CD4-positive, alpha-beta T cell (primary cell): ENCODE data around the gene FAM186B. TPM values are rescaled to one million over a fixed set of nuclear protein-coding genes. Genes with fewer than 3 reads are reported as not detected.

Source experiments
- ATAC-seq: fragments of 200-7000 bp; cut with Tn5 transposase; one replicate; pipeline ENCODE4 v1.10.0; 2022; ENCODE audit warnings: mild to moderate bottlenecking; ENCODE audit not compliant: poor library complexity
- CTCF ChIA-PET: fragments of 350-600 bp; sonication (Branson Sonifier 250); formaldehyde crosslinking; loops from one replicate; lab custom pipeline; 2021; ENCODE audit warnings: antibody characterized with exemption, inconsistent platforms; lab: Charles Lee
- POLR2A ChIA-PET: fragments of 350-600 bp; sonication (Branson Sonifier 250); formaldehyde crosslinking; loops from one replicate; lab custom pipeline; 2021; ENCODE audit warnings: antibody characterized with exemption, inconsistent platforms; lab: Charles Lee
- DNase-seq, 14 experiments: peaks; one replicate each; pipeline ENCODE4 v3.0.0-alpha.2; 2013 to 2020; ENCODE audit warnings: mixed read lengths in 2 of 14
- H3K27ac ChIP-seq, 2 donors: one replicate each; pipeline versions ENCODE4 v1.5.1 to v1.7.0; 2013; ENCODE audit warnings: low read length in 2 of 2, low read depth in 1 of 2, mild to moderate bottlenecking in 1 of 2
- H3K27me3 ChIP-seq, 2 experiments: 1 replicate in 1 of 2; 2 replicates in 1 of 2; pipeline versions ENCODE4 v1.6.1 to v1.7.0; 2013; ENCODE audit warnings: low read length in 2 of 2, control low read depth in 1 of 2, mild to moderate bottlenecking in 1 of 2, moderate library complexity in 1 of 2; ENCODE audit not compliant: insufficient read depth in 2 of 2, control insufficient read depth in 1 of 2
- H3K36me3 ChIP-seq: one replicate; pipeline ENCODE4 v1.6.1; 2013; ENCODE audit warnings: low read length, control low read depth; ENCODE audit not compliant: insufficient read depth
- H3K4me1 ChIP-seq: one replicate; pipeline ENCODE4 v1.6.1; 2013; ENCODE audit warnings: low read length, control low read depth; ENCODE audit not compliant: insufficient read depth
- H3K4me3 ChIP-seq: one replicate; pipeline ENCODE4 v1.5.1; 2013; ENCODE audit warnings: mild to moderate bottlenecking, low read length, moderate library complexity
- H3K9me3 ChIP-seq, 2 experiments: 1 replicate in 1 of 2; 2 replicates in 1 of 2; pipeline versions ENCODE4 v1.6.1 to v1.7.0; 2013; ENCODE audit warnings: low read length in 2 of 2, mild to moderate bottlenecking in 2 of 2, control low read depth in 1 of 2, moderate library complexity in 1 of 2; ENCODE audit not compliant: control insufficient read depth in 1 of 2, insufficient read depth in 1 of 2
- H3K27ac Mint-ChIP-seq: one replicate; pipeline ENCODE4 v1.8.0; 2020; ENCODE audit warnings: mixed read lengths
- H3K27me3 Mint-ChIP-seq: one replicate; pipeline ENCODE4 v1.8.0; 2021; ENCODE audit warnings: mixed read lengths
- H3K36me3 Mint-ChIP-seq: one replicate; pipeline ENCODE4 v1.8.0; 2021; ENCODE audit warnings: low read depth, mixed read lengths
- H3K4me1 Mint-ChIP-seq: one replicate; pipeline ENCODE4 v1.8.0; 2021; ENCODE audit warnings: low read depth, mixed read lengths
- H3K4me3 Mint-ChIP-seq: one replicate; pipeline ENCODE4 v1.8.0; 2020; ENCODE audit warnings: mild to moderate bottlenecking, mixed read lengths
- H3K9me3 Mint-ChIP-seq: one replicate; pipeline ENCODE4 v1.8.0; 2020; ENCODE audit warnings: mixed read lengths
- CTCF ChIP-seq: fragments of 200-600 bp; IDR thresholded peaks from one replicate; pipeline ENCODE4 v1.8.0; 2022; ENCODE audit warnings: antibody characterized with exemption, mild to moderate bottlenecking
- intact Hi-C, 2 experiments: fragments of 100-400 bp; cut with DNase I in 1 of 2; cut with micrococcal nuclease in 1 of 2; formaldehyde crosslinking; loops; one replicate each; pipeline versions ENCODE4 v1.15.1 to v1.9.0; 2023 to 2025; cut with DNase I, micrococcal nuclease
- total RNA-seq, 174 experiments: library from RNA in 2 of 174; stranded (reverse) in 2 of 174; gene quantifications; one replicate each; pipeline ENCODE4 v1.2.3 and lab custom pipeline; 2021 to 2026

FAM186B gene
- total RNA-seq, 2 experiments from 2014 or later = 0.64 to 0.74 TPM

- ATAC-seq = no peak
- H3K36me3 Mint-ChIP-seq = peaks cover 23% of the 10 kb centered on the region
- peaks cover 21% of the 10 kb centered on the region for H3K36me3 ChIP-seq
- H3K27ac Mint-ChIP-seq = no peak overlapping the region
- no peak overlapping the region for H3K4me3 ChIP-seq
- DNase-seq = peak in 1 of 14 experiments; percentile 8
- no peak overlapping the region for H3K4me3 Mint-ChIP-seq
- no peaks in the 10 kb centered on the region for H3K27me3 ChIP-seq
- ChIA-PET CTCF (no interaction called here), POLR2A (no interaction called here)
- H3K4me1 ChIP-seq = no peaks in the 10 kb centered on the region
- TF ChIP-seq CTCF = no peak
- H3K27ac ChIP-seq = no peak overlapping the region
- H3K9me3 Mint-ChIP-seq = peaks cover 2% of the 10 kb centered on the region
- no peaks in the 10 kb centered on the region for H3K4me1 Mint-ChIP-seq
- no peaks in the 10 kb centered on the region for H3K27me3 Mint-ChIP-seq
- intact Hi-C loops = no loop called here
- peaks cover 3 to 5% of the 10 kb centered on the region in 2 experiments for H3K9me3 ChIP-seq
Observed at GRCh38 chr12:49588281-49588680, 17.2 kb downstream of the FAM186B start.

- DNase-seq = peak in 1 of 14 experiments; percentile 12
- Mint-ChIP-seq H3K4me3 (no peak overlapping the region), H3K9me3 (peaks cover 2% of the 10 kb centered on the region), H3K27me3 (no peaks in the 10 kb centered on the region), H3K36me3 (peaks cover 29% of the 10 kb centered on the region), H3K4me1 (no peaks in the 10 kb centered on the region), H3K27ac (no peak overlapping the region)
- Histone ChIP-seq H3K4me1 (no peaks in the 10 kb centered on the region), H3K9me3 (peaks cover 3 to 5% of the 10 kb centered on the region in 2 experiments), H3K4me3 (no peak overlapping the region), H3K27me3 (no peaks in the 10 kb centered on the region), H3K27ac (no peak overlapping the region), H3K36me3 (peaks cover 21% of the 10 kb centered on the region)
- intact Hi-C loops = no loop called here
- no peak for TF ChIP-seq CTCF
- ChIA-PET CTCF (no interaction called here), POLR2A (no interaction called here)
- ATAC-seq = no peak
Observed at GRCh38 chr12:49587174-49587908, 18.1 kb downstream of the FAM186B start.

GRCh38 chr12:49585477-49586459, 19.7 kb downstream of the FAM186B start:
- intact Hi-C loops = no loop called here
- POLR2A ChIA-PET = no interaction called here
- ATAC-seq = no peak

More at GRCh38 chr12:49585477-49586459, 19.7 kb downstream of the FAM186B start:
- DNase-seq = peak in 1 of 14 experiments; percentile 5
- Mint-ChIP-seq H3K9me3 (peaks cover 2% of the 10 kb centered on the region), H3K4me1 (no peaks in the 10 kb centered on the region), H3K4me3 (no peak overlapping the region), H3K36me3 (peaks cover 29% of the 10 kb centered on the region), H3K27ac (no peak overlapping the region), H3K27me3 (no peaks in the 10 kb centered on the region)
- H3K27ac ChIP-seq = no peak overlapping the region
- TF ChIP-seq CTCF = no peak
- no peaks in the 10 kb centered on the region for H3K9me3 ChIP-seq
- CTCF ChIA-PET = no interaction called here
- H3K4me3 ChIP-seq = no peak overlapping the region
- H3K36me3 ChIP-seq = peaks cover 17% of the 10 kb centered on the region
- peaks cover 1% of the 10 kb centered on the region for H3K4me1 ChIP-seq
- no peaks in the 10 kb centered on the region for H3K27me3 ChIP-seq
